ENCODE results near the gene ELP5. TPM values are rescaled to one million over a fixed set of nuclear protein-coding genes. Genes with fewer than 3 reads are reported as not detected.

Gene ELP5
- total and polyA plus RNA-seq, 10 of the 15 experiments (the other 5 are each of a cell fraction or from before 2014, with no cell fraction given), result 41.1 to 109 (median 77.5) TPM

DNA sequence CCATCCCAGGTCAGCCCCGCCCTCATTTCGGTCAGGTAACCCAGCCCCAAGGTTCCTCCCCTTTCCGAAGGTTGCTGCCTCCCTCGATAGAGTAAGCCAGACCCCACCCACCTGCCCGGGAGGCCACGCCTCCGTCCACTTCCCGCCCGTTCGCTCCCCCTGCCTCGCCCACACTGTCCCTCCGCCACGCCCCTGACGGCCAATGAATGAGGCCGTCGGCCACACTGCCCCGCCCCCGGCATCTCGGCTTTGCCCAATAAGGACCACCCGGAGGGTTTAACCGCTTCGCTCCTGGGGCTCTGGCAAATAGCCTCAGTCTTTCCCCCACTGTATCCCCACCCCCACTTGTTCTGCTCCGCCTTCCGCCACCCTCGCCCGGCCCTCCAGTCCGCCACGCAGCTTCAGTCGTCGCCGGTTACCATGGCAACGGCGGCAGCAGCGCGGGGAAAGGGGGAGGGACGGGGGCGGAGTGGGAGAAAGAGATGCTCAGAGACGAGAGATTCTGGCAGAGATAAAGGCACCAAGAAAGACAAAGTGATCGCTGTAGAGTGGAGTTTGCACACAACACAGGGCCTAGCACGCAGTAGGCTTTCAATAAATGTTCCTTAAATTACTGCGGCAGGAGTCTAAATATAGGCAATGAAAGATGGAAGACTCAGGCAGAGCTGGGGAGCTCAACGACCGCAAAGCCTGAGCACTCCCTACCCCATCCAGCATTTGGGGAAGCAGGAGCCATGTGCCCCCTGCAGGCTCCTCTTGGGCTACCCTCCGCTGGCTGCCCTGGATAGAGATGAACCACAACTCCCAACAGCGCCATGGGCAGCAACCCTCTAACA is 37.5 kb upstream of the ELP5 start (continued):
- TF ChIP-seq, protein P1, sequence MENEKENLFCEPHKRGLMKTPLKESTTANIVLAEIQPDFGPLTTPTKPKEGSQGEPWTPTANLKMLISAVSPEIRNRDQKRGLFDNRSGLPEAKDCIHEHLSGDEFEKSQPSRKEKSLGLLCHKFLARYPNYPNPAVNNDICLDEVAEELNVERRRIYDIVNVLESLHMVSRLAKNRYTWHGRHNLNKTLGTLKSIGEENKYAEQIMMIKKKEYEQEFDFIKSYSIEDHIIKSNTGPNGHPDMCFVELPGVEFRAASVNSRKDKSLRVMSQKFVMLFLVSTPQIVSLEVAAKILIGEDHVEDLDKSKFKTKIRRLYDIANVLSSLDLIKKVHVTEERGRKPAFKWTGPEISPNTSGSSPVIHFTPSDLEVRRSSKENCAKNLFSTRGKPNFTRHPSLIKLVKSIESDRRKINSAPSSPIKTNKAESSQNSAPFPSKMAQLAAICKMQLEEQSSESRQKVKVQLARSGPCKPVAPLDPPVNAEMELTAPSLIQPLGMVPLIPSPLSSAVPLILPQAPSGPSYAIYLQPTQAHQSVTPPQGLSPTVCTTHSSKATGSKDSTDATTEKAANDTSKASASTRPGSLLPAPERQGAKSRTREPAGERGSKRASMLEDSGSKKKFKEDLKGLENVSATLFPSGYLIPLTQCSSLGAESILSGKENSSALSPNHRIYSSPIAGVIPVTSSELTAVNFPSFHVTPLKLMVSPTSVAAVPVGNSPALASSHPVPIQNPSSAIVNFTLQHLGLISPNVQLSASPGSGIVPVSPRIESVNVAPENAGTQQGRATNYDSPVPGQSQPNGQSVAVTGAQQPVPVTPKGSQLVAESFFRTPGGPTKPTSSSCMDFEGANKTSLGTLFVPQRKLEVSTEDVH (IDR thresholded peaks at IDR 0.05; ENCODE audit: low read depth, partially characterized antibody), result no peak
- TF ChIP-seq SP1 (IDR thresholded peaks at IDR 0.05; ENCODE audit: low read depth, low read length) (peak; percentile 91), SIN3A (IDR thresholded peaks at IDR 0.05; ENCODE audit: low read depth, low read length) (peak; percentile 62)

DNA sequence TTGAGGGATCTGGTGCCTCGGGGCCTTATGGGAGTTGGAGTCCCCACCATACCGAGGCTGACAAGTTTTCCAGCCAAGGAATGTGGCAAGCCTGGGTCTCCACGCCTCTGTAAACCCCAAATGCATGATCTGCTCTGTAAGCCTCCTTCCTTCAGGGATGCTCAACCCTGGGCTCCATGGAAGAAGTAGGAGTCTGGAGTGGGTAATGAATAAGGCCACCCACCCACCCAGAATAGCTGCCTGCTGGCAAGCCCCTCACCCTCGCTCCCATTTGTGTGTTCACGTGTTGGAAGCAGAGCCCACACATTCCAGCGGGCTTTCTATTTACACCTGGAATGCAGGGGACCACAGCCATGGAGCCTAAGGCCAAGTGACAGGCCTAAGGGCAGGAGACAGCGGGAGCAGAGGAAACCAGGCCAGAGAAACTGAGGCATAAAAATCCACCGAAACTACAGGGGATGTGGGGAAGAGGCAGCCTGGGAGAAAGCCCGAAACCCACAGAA is 36.8 kb upstream of the ELP5 start:
- H3K9me3 ChIP-seq (replicated peaks; ENCODE audit: control insufficient read depth, insufficient read depth, low read length), result no peaks in the 10 kb centered on the region
- BruUV-seq (replicated peaks), result no TSS peak
- H3K79me2 ChIP-seq (ENCODE audit: control insufficient read depth, insufficient read depth, low read length), result peaks cover 6% of the 10 kb centered on the region
- DNase-seq (ENCODE audit: low read depth, low spot score) (no peak), ATAC-seq (no peak), FAIRE-seq (peak; percentile 93)
- ChIA-PET RAD21 (ENCODE audit: unreplicated experiment) (interaction anchor here (0.6 kb wide), 1 partner anchor 28 kb away, joined by 3 read pairs; the partner anchor contains the start of gene GABARAP), SMC1A (ENCODE audit: uncharacterized antibody, unreplicated experiment) (interaction anchor here (1.6 kb wide), 1 partner anchor 36 kb away, joined by 4 read pairs; the partner anchor contains the start of gene CTDNEP1), POLR2A (interaction anchor here (1.3 to 3.3 kb wide), 3 partner anchors 19 to 26 kb away, joined by 3 to 12 read pairs (median 7); partner anchors contain the start of genes DVL2 and PHF23), CTCF (interaction anchor here (1.2 to 1.9 kb wide), 4 partner anchors 27 to 169 kb away, joined by 3 to 7 read pairs (median 5); partner anchors contain the start of gene SLC2A4)
- no peak overlapping the region for H3K9ac ChIP-seq (ENCODE audit: control insufficient read depth, insufficient read depth, low read length)
- no peaks in the 10 kb centered on the region for H3K27me3 ChIP-seq (replicated peaks in 1 of 2; ENCODE audit: control insufficient read depth in 2 of 2, insufficient read depth in 2 of 2, low read length in 1 of 2)
- H3K4me3 ChIP-seq, result no peak overlapping the region; the same call in 1 of the 2 replicates
- H2AFZ ChIP-seq (ENCODE audit: control insufficient read depth, low read depth, low read length), result no peak overlapping the region
- 20% methylated on average over 9 of the region's 9 CpGs for WGBS (ENCODE audit: insufficient coverage, insufficient replicate concordance, low lambda C conversion rate, missing lambda C conversion rate)
- no peaks in the 10 kb centered on the region for H3K36me3 ChIP-seq (ENCODE audit: control insufficient read depth in 2 of 2, insufficient read depth in 2 of 2, low read length in 1 of 2)
- peaks cover 18% of the 10 kb centered on the region for H3K4me1 ChIP-seq (ENCODE audit: control insufficient read depth, insufficient read depth, low read length)
- H3K27ac ChIP-seq (ENCODE audit: control insufficient read depth, insufficient read depth), result no peak overlapping the region; the same call in 1 of the 2 replicates
- intact Hi-C loops (cut with micrococcal nuclease; ENCODE audit: unreplicated experiment), result loop anchor here (2.0 kb wide), 2 partner anchors 24 to 38 kb away; partner anchors contain the start of genes ELP5 and PHF23
- in situ Hi-C loops (cut with MboI), result no loop called here
- H3K4me2 ChIP-seq (ENCODE audit: control insufficient read depth, insufficient read depth), result peak overlapping the region; percentile 89; the same call in 1 of the 2 replicates
- H4K20me1 ChIP-seq (ENCODE audit: control insufficient read depth, insufficient read depth), result no peaks in the 10 kb centered on the region
- TF ChIP-seq, protein P2, sequence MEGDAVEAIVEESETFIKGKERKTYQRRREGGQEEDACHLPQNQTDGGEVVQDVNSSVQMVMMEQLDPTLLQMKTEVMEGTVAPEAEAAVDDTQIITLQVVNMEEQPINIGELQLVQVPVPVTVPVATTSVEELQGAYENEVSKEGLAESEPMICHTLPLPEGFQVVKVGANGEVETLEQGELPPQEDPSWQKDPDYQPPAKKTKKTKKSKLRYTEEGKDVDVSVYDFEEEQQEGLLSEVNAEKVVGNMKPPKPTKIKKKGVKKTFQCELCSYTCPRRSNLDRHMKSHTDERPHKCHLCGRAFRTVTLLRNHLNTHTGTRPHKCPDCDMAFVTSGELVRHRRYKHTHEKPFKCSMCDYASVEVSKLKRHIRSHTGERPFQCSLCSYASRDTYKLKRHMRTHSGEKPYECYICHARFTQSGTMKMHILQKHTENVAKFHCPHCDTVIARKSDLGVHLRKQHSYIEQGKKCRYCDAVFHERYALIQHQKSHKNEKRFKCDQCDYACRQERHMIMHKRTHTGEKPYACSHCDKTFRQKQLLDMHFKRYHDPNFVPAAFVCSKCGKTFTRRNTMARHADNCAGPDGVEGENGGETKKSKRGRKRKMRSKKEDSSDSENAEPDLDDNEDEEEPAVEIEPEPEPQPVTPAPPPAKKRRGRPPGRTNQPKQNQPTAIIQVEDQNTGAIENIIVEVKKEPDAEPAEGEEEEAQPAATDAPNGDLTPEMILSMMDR (IDR thresholded peaks at IDR 0.05 in 2 of 3, conservative IDR thresholded peaks at IDR 0.05 in 1 of 3; ENCODE audit: control insufficient read depth in 2 of 3, extremely low read depth in 1 of 3, insufficient read depth in 1 of 3, low read depth in 3 of 3, low read length in 3 of 3), result peak in 1 of 3 experiments; percentile 1; a peak in 1 of 6 replicates
- TF ChIP-seq IKZF1 (conservative IDR thresholded peaks at IDR 0.05) (peak; percentile 12; the same call in 1 of the 2 replicates), POLR2AphosphoS2 (IDR thresholded peaks at IDR 0.05; ENCODE audit: low read depth, low read length) (no peak), DPF2 (IDR thresholded peaks at IDR 0.05) (no peak), SUPT20H (IDR thresholded peaks at IDR 0.05; ENCODE audit: borderline replicate concordance, control insufficient read depth, low read depth, low read length) (no peak), RFX5 (IDR thresholded peaks at IDR 0.05; ENCODE audit: low read depth, low read length) (no peak), NR2F1 (conservative IDR thresholded peaks at IDR 0.05) (no peak)
- TF ChIP-seq, protein P3, sequence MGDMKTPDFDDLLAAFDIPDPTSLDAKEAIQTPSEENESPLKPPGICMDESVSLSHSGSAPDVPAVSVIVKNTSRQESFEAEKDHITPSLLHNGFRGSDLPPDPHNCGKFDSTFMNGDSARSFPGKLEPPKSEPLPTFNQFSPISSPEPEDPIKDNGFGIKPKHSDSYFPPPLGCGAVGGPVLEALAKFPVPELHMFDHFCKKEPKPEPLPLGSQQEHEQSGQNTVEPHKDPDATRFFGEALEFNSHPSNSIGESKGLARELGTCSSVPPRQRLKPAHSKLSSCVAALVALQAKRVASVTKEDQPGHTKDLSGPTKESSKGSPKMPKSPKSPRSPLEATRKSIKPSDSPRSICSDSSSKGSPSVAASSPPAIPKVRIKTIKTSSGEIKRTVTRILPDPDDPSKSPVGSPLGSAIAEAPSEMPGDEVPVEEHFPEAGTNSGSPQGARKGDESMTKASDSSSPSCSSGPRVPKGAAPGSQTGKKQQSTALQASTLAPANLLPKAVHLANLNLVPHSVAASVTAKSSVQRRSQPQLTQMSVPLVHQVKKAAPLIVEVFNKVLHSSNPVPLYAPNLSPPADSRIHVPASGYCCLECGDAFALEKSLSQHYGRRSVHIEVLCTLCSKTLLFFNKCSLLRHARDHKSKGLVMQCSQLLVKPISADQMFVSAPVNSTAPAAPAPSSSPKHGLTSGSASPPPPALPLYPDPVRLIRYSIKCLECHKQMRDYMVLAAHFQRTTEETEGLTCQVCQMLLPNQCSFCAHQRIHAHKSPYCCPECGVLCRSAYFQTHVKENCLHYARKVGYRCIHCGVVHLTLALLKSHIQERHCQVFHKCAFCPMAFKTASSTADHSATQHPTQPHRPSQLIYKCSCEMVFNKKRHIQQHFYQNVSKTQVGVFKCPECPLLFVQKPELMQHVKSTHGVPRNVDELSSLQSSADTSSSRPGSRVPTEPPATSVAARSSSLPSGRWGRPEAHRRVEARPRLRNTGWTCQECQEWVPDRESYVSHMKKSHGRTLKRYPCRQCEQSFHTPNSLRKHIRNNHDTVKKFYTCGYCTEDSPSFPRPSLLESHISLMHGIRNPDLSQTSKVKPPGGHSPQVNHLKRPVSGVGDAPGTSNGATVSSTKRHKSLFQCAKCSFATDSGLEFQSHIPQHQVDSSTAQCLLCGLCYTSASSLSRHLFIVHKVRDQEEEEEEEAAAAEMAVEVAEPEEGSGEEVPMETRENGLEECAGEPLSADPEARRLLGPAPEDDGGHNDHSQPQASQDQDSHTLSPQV (IDR thresholded peaks at IDR 0.05), result no peak
